ENCODE data around the gene RCOR2. TPM values are rescaled to one million over a fixed set of nuclear protein-coding genes. Genes with fewer than 3 reads are reported as not detected.

RCOR2 gene
- total RNA-seq, 1 experiment from 2014 or later = 3.9 TPM

- Histone ChIP-seq H3K36me3 (ENCODE audit: insufficient read depth, low read length, poor library complexity, severe bottlenecking) (no peaks in the 10 kb centered on the region), H3K9me3 (ENCODE audit: low read depth, low read length, poor library complexity, severe bottlenecking) (no peaks in the 10 kb centered on the region), H3K27ac (ENCODE audit: low read depth, low read length, poor library complexity, severe bottlenecking) (peak overlapping the region; percentile 9), H3K4me3 (ENCODE audit: low read depth, low read length, poor library complexity, severe bottlenecking) (no peak overlapping the region), H3K4me1 (ENCODE audit: insufficient read depth, low read length, poor library complexity, severe bottlenecking) (peaks cover 23% of the 10 kb centered on the region), H3K27me3 (replicated peaks; ENCODE audit: insufficient read depth, low read depth, low read length, poor library complexity) (no peaks in the 10 kb centered on the region)
- intact Hi-C loops (cut with micrococcal nuclease; ENCODE audit: unreplicated experiment) = no loop called here
- ChIA-PET CTCF (no interaction called here), POLR2A (ENCODE audit: low non-redundant PET) (no interaction called here)
- BruUV-seq (replicated peaks) = no TSS peak
- no peak for DNase-seq (ENCODE audit: low spot score)
- TF ChIP-seq EZH2 (IDR thresholded peaks at IDR 0.05; ENCODE audit: borderline replicate concordance, low read depth, low read length, poor library complexity, severe bottlenecking) = no peak
- TF ChIP-seq CTCF (conservative IDR thresholded peaks at IDR 0.05; ENCODE audit: low read depth, low read length) = no peak
Observed at GRCh38 chr11:63919267-63920125, 2.5 kb upstream of the RCOR2 start.

- intact Hi-C loops (cut with micrococcal nuclease; ENCODE audit: unreplicated experiment) = no loop called here
- H3K36me3 ChIP-seq (ENCODE audit: insufficient read depth, low read length, poor library complexity, severe bottlenecking) = no peaks in the 10 kb centered on the region
- H3K27me3 ChIP-seq (replicated peaks; ENCODE audit: insufficient read depth, low read depth, low read length, poor library complexity) = no peaks in the 10 kb centered on the region
- peaks cover 23% of the 10 kb centered on the region for H3K4me1 ChIP-seq (ENCODE audit: insufficient read depth, low read length, poor library complexity, severe bottlenecking)
- ChIA-PET CTCF (no interaction called here), POLR2A (ENCODE audit: low non-redundant PET) (no interaction called here)
- BruUV-seq (replicated peaks) = no TSS peak
- H3K27ac ChIP-seq (ENCODE audit: low read depth, low read length, poor library complexity, severe bottlenecking) = peak overlapping the region; percentile 37
- no peak overlapping the region for H3K4me3 ChIP-seq (ENCODE audit: low read depth, low read length, poor library complexity, severe bottlenecking)
- peak; percentile 38 for DNase-seq (ENCODE audit: low spot score)
- no peaks in the 10 kb centered on the region for H3K9me3 ChIP-seq (ENCODE audit: low read depth, low read length, poor library complexity, severe bottlenecking)
- TF ChIP-seq EZH2 (IDR thresholded peaks at IDR 0.05; ENCODE audit: borderline replicate concordance, low read depth, low read length, poor library complexity, severe bottlenecking) (no peak), CTCF (conservative IDR thresholded peaks at IDR 0.05; ENCODE audit: low read depth, low read length) (no peak)
Observed at GRCh38 chr11:63918507-63919191, 1.7 kb upstream of the RCOR2 start.

GRCh38 chr11:63917692-63918506, 935 bp upstream of the RCOR2 start:
- POLR2A ChIA-PET (ENCODE audit: low non-redundant PET) = no interaction called here
- TF ChIP-seq EZH2 (IDR thresholded peaks at IDR 0.05; ENCODE audit: borderline replicate concordance, low read depth, low read length, poor library complexity, severe bottlenecking) (no peak), CTCF (conservative IDR thresholded peaks at IDR 0.05; ENCODE audit: low read depth, low read length) (no peak)
- intact Hi-C loops (cut with micrococcal nuclease; ENCODE audit: unreplicated experiment) = no loop called here

More at GRCh38 chr11:63917692-63918506, 935 bp upstream of the RCOR2 start:
- peak overlapping the region; percentile 60 for H3K4me3 ChIP-seq (ENCODE audit: low read depth, low read length, poor library complexity, severe bottlenecking)
- peak overlapping the region; percentile 76 for H3K27ac ChIP-seq (ENCODE audit: low read depth, low read length, poor library complexity, severe bottlenecking)
- H3K4me1 ChIP-seq (ENCODE audit: insufficient read depth, low read length, poor library complexity, severe bottlenecking) = peaks cover 23% of the 10 kb centered on the region
- DNase-seq (ENCODE audit: low spot score) = peak; percentile 84
- no peaks in the 10 kb centered on the region for H3K36me3 ChIP-seq (ENCODE audit: insufficient read depth, low read length, poor library complexity, severe bottlenecking)
- H3K27me3 ChIP-seq (replicated peaks; ENCODE audit: insufficient read depth, low read depth, low read length, poor library complexity) = no peaks in the 10 kb centered on the region
- H3K9me3 ChIP-seq (ENCODE audit: low read depth, low read length, poor library complexity, severe bottlenecking) = no peaks in the 10 kb centered on the region
- CTCF ChIA-PET = interaction anchor here (0.6 to 0.7 kb wide), 2 partner anchors 17 to 45 kb away, joined by 3 to 5 read pairs; no protein-coding TSS in a partner anchor
- BruUV-seq (replicated peaks) = no TSS peak

All from A673 (cell line).